Kidney epithelial cell (primary cell): Measurements from ENCODE around the gene FREM1. TPM values are rescaled to one million over a fixed set of nuclear protein-coding genes. Genes with fewer than 3 reads are reported as not detected.

Experiments used
- DNase-seq: peaks from one replicate; pipeline ENCODE4 v3.0.0-alpha.2; 2010; ENCODE audit warnings: low read depth
- H3K27me3 ChIP-seq: 2 replicates; pipeline ENCODE4 v1.6.0; 2011; ENCODE audit warnings: low read length; ENCODE audit not compliant: control insufficient read depth, insufficient read depth
- H3K36me3 ChIP-seq: 2 replicates; pipeline ENCODE4 v1.5.1; 2011; ENCODE audit warnings: low read length; ENCODE audit not compliant: control insufficient read depth, insufficient read depth
- H3K4me3 ChIP-seq: 2 replicates; pipeline ENCODE4 v1.5.1; 2011; ENCODE audit warnings: low read depth, mild to moderate bottlenecking, control low read depth, low read length
- CTCF ChIP-seq: IDR thresholded peaks from 2 replicates; pipeline ENCODE4 v1.5.1; 2011; ENCODE audit warnings: mild to moderate bottlenecking, moderate library complexity, low read length, control low read depth, inconsistent platforms; ENCODE audit not compliant: insufficient read depth, poor library complexity, severe bottlenecking
- total RNA-seq: library from RNA; depleted of rRNA; stranded (reverse); fragments of >200 nt; gene quantifications from 2 replicates; pipeline ENCODE4 v1.2.3, GENCODE V29; 2015

FREM1 gene
- total RNA-seq, 1 donor from 2014 or later = 1.0 TPM

- Histone ChIP-seq H3K4me3 (no peak overlapping the region), H3K27me3 (no peaks in the 10 kb centered on the region), H3K36me3 (no peaks in the 10 kb centered on the region)
- TF ChIP-seq CTCF = no peak
- DNase-seq = no peak
Observed at GRCh38 chr9:14909181-14909580, 1.0 kb downstream of the FREM1 start.

GRCh38 chr9:14908295-14909180 is 1.7 kb downstream of the FREM1 start:
- H3K4me3 ChIP-seq = no peak overlapping the region
- no peak for TF ChIP-seq CTCF
- DNase-seq = no peak
- H3K27me3 ChIP-seq = no peaks in the 10 kb centered on the region
- no peaks in the 10 kb centered on the region for H3K36me3 ChIP-seq

GRCh38 chr9:14907696-14908095 is 2.5 kb downstream of the FREM1 start:
- Histone ChIP-seq H3K4me3 (no peak overlapping the region), H3K36me3 (no peaks in the 10 kb centered on the region), H3K27me3 (no peaks in the 10 kb centered on the region)
- no peak for TF ChIP-seq CTCF
- DNase-seq = no peak

- Histone ChIP-seq H3K36me3 (no peaks in the 10 kb centered on the region), H3K27me3 (no peaks in the 10 kb centered on the region), H3K4me3 (no peak overlapping the region)
- TF ChIP-seq CTCF = no peak
- no peak for DNase-seq
Observed at GRCh38 chr9:14907360-14907685, 2.9 kb downstream of the FREM1 start.

GRCh38 chr9:14906644-14907359 is 3.4 kb downstream of the FREM1 start:
- TF ChIP-seq CTCF = no peak
- Histone ChIP-seq H3K27me3 (no peaks in the 10 kb centered on the region), H3K4me3 (no peak overlapping the region), H3K36me3 (no peaks in the 10 kb centered on the region)
- DNase-seq = no peak
